ENCODE data around the gene PMEL. TPM values are rescaled to one million over a fixed set of nuclear protein-coding genes. Genes with fewer than 3 reads are reported as not detected.

PMEL gene
- total RNA-seq, 3 donors from 2014 or later, result 1.3 to 4.4 (median 3.4) TPM

GRCh38 chr12:55978393-55978792, 12.6 kb upstream of the PMEL start:
- TF ChIP-seq CTCF (IDR thresholded peaks at IDR 0.05), result no peak
- Histone ChIP-seq H3K9me3 (no peaks in the 10 kb centered on the region), H3K36me3 (ENCODE audit: low read depth) (peaks cover 6% of the 10 kb centered on the region), H3K4me1 (ENCODE audit: low read depth) (peaks cover 31% of the 10 kb centered on the region), H3K4me3 (no peak overlapping the region)
- DNase-seq (no peak), ATAC-seq (no peak)
- intact Hi-C loops (cut with DNase I, micrococcal nuclease), result no loop called here

- DNase-seq, result peak in 1 of 3 donors; percentile 60
- Histone ChIP-seq H3K4me1 (ENCODE audit: low read depth) (peaks cover 35% of the 10 kb centered on the region), H3K36me3 (ENCODE audit: low read depth) (peaks cover 7% of the 10 kb centered on the region), H3K9me3 (no peaks in the 10 kb centered on the region), H3K4me3 (peak overlapping the region; percentile 94)
- peak; percentile 58 for ATAC-seq
- TF ChIP-seq CTCF (IDR thresholded peaks at IDR 0.05), result no peak
- intact Hi-C loops (cut with DNase I, micrococcal nuclease), result no loop called here
Measured at GRCh38 chr12:55974308-55974730, 8.5 kb upstream of the PMEL start.

DNA sequence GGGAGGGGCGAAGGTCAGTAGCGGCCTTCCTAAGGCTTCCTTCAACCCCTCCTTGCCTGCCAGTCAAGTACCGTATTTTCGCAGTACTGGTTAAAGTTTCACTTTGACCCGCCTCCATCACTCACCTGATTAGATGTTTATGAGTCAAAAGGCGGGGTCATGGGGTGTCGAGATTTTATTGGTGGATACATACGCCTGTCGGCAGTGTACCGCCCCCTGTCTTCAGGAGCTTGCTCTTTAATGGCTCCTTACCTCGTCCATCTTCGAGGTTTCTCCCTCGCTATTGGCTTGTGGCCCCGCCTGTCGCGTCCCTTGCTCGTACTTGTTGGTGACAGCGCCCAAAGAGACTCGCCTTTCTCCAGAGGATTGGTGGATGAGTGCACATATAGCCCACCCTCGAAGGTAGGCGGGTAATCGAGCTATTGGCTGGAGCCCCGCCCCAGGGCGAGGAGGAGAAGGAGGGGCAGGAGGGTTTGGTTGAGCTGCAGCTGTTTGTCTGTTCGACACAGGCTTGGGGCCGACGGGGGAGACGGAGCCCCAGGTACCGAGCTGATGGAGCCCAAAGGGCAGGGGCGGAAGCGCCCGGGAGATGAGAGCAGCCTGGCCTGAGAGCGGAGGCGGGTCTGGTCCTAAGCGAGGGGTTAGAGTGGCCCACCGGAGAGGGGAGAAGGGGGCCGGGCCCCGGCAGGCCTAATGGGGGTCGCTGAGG, 7.9 kb upstream of the PMEL start, which contains the start of gene RAB5B:
RAB5B (plus strand) TSS at position 480 of the 709 bp plus-strand sequence. CDS start 12,883 bp downstream, outside the sequence.
- Histone ChIP-seq H3K9me3 (no peaks in the 10 kb centered on the region), H3K4me1 (ENCODE audit: low read depth) (peaks cover 35% of the 10 kb centered on the region), H3K4me3 (peak within 1 kb of the TSS; percentile 94), H3K36me3 (ENCODE audit: low read depth) (peaks cover 7% of the 10 kb centered on the region)
- intact Hi-C loops (cut with DNase I, micrococcal nuclease), result no loop called here
- TF ChIP-seq CTCF (IDR thresholded peaks at IDR 0.05), result peak; percentile 21
- peak; percentile 97 to 100 (median 99) for DNase-seq
- ATAC-seq, result peak; percentile 90

DNA sequence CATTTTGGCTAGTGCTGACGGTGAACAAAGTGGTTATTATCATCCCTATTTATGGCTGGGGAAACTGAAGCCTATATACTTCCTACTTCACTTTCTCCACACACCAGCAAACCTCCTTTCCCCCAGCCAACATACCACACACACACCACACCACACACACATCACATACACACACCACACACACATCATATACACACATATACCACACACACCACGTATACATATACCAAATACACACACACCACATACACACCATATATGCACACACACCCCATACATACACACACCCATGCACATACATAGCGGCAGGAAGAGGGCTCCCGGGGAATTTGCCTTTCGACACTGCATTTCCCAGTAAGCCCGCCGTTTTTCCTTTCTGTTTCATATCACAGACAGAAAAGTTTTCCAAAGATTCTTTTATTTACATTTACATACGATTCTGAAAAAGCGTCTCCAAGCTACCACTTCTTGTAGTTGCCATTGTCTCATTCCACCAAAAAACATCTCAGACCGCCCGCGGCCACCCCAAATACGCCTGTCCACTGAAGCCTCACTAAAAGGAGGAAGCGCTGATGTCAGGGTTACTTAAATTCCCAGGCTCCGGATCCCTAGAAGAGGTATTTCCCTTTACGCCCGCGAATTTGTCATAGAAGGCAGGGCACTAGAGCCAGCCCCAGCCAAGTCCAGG, 7.2 kb upstream of the PMEL start:
- peaks cover 35% of the 10 kb centered on the region for H3K4me1 ChIP-seq (ENCODE audit: low read depth)
- H3K9me3 ChIP-seq, result no peaks in the 10 kb centered on the region
- DNase-seq, result no peak
- H3K4me3 ChIP-seq, result peak overlapping the region; percentile 94
- peak; percentile 13 for ATAC-seq
- intact Hi-C loops (cut with DNase I, micrococcal nuclease), result no loop called here
- TF ChIP-seq CTCF (IDR thresholded peaks at IDR 0.05), result no peak
- peaks cover 7% of the 10 kb centered on the region for H3K36me3 ChIP-seq (ENCODE audit: low read depth)

GRCh38 chr12:55972456-55972855, 6.6 kb upstream of the PMEL start:
- no peak overlapping the region for H3K4me3 ChIP-seq
- peaks cover 31% of the 10 kb centered on the region for H3K4me1 ChIP-seq (ENCODE audit: low read depth)
- no peaks in the 10 kb centered on the region for H3K9me3 ChIP-seq
- no peak for TF ChIP-seq CTCF (IDR thresholded peaks at IDR 0.05)
- H3K36me3 ChIP-seq (ENCODE audit: low read depth), result peaks cover 7% of the 10 kb centered on the region
- no peak for DNase-seq
- ATAC-seq, result no peak
- intact Hi-C loops (cut with DNase I, micrococcal nuclease), result no loop called here

Data from mucosa of descending colon (tissue), 3 donors.